ENCODE measurements around the gene REXO4. TPM values are rescaled to one million over a fixed set of nuclear protein-coding genes. Genes with fewer than 3 reads are reported as not detected.

Gene REXO4
- total and polyA plus RNA-seq, 2 of the 13 experiments (the other 11 are each of a cell fraction or from before 2014, with no cell fraction given): 18.5 to 30.4 TPM

DNA sequence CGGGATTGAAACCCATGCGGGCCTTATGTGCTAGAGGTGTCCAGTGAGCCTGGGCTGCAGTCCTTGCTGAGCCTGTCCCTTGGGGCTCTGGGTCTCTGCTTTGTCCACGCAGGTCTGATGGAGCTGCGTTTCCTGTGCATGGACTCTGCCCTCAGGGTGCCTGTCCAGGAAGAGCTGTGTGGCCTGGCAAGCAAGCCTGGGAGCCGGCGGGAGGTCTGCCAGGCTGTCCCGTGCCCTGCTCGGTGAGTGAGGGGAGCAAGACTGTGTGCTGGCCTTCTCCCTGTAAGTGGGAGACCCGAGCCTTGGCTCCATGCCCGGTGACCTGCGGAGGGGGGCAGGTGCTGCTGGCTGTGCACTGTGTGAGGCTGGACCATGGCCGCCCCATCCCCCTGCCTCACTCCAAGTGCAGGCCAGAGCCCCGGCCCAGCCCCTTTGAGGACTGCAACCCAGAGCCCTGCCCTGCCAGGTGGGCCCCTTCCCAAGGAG, 30.7 kb upstream of the REXO4 start (continued):
- TF ChIP-seq NONO (IDR thresholded peaks at IDR 0.05) (no peak), NONO (CRISPR knock-in tag; conservative IDR thresholded peaks at IDR 0.05) (peak; percentile 53; the same call in 1 of the 2 replicates), KDM5B (CRISPR knock-in tag; IDR thresholded peaks at IDR 0.05; ENCODE audit: borderline replicate concordance) (peak; percentile 37; the same call in 1 of the 2 replicates), TMF1 (CRISPR knock-in tag; IDR thresholded peaks at IDR 0.05; ENCODE audit: low read depth) (no peak), REPIN1 (CRISPR knock-in tag; IDR thresholded peaks at IDR 0.05; ENCODE audit: borderline replicate concordance, low read depth) (no peak), ZMYM4 (CRISPR knock-in tag; IDR thresholded peaks at IDR 0.05) (no peak), ZNF180 (CRISPR knock-in tag; IDR thresholded peaks at IDR 0.05; ENCODE audit: borderline replicate concordance, low read depth) (no peak), REL (CRISPR knock-in tag; conservative IDR thresholded peaks at IDR 0.05) (0 out of 2 replicates have a peak, but pooled peaks have one; percentile 36), ZNF160 (CRISPR knock-in tag; IDR thresholded peaks at IDR 0.05) (no peak), ZNF30 (CRISPR knock-in tag; IDR thresholded peaks at IDR 0.05) (no peak), SETDB1 (CRISPR knock-in tag; IDR thresholded peaks at IDR 0.05; ENCODE audit: borderline replicate concordance) (no peak), ARNT (IDR thresholded peaks at IDR 0.05) (no peak), FOXP1 (IDR thresholded peaks at IDR 0.05) (no peak), FOXP1 (CRISPR knock-in tag; IDR thresholded peaks at IDR 0.05) (no peak), RARA (CRISPR knock-in tag; IDR thresholded peaks at IDR 0.05) (no peak), THYN1 (CRISPR knock-in tag; IDR thresholded peaks at IDR 0.05; ENCODE audit: borderline replicate concordance, low read depth) (no peak), ZNF83 (CRISPR knock-in tag; IDR thresholded peaks at IDR 0.05; ENCODE audit: borderline replicate concordance) (no peak), HDAC1 (CRISPR knock-in tag; IDR thresholded peaks at IDR 0.05) (peak; percentile 56; the same call in 1 of the 2 replicates)
- TF ChIP-seq, protein P1, sequence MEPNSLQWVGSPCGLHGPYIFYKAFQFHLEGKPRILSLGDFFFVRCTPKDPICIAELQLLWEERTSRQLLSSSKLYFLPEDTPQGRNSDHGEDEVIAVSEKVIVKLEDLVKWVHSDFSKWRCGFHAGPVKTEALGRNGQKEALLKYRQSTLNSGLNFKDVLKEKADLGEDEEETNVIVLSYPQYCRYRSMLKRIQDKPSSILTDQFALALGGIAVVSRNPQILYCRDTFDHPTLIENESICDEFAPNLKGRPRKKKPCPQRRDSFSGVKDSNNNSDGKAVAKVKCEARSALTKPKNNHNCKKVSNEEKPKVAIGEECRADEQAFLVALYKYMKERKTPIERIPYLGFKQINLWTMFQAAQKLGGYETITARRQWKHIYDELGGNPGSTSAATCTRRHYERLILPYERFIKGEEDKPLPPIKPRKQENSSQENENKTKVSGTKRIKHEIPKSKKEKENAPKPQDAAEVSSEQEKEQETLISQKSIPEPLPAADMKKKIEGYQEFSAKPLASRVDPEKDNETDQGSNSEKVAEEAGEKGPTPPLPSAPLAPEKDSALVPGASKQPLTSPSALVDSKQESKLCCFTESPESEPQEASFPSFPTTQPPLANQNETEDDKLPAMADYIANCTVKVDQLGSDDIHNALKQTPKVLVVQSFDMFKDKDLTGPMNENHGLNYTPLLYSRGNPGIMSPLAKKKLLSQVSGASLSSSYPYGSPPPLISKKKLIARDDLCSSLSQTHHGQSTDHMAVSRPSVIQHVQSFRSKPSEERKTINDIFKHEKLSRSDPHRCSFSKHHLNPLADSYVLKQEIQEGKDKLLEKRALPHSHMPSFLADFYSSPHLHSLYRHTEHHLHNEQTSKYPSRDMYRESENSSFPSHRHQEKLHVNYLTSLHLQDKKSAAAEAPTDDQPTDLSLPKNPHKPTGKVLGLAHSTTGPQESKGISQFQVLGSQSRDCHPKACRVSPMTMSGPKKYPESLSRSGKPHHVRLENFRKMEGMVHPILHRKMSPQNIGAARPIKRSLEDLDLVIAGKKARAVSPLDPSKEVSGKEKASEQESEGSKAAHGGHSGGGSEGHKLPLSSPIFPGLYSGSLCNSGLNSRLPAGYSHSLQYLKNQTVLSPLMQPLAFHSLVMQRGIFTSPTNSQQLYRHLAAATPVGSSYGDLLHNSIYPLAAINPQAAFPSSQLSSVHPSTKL (CRISPR knock-in tag; IDR thresholded peaks at IDR 0.05): 0 out of 2 replicates have a peak, but pooled peaks have one; percentile 23
- TF ChIP-seq, protein P2, sequence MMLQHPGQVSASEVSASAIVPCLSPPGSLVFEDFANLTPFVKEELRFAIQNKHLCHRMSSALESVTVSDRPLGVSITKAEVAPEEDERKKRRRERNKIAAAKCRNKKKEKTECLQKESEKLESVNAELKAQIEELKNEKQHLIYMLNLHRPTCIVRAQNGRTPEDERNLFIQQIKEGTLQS (CRISPR knock-in tag; IDR thresholded peaks at IDR 0.05): 0 out of 2 replicates have a peak, but pooled peaks have one; percentile 39
- TF ChIP-seq, protein P3, sequence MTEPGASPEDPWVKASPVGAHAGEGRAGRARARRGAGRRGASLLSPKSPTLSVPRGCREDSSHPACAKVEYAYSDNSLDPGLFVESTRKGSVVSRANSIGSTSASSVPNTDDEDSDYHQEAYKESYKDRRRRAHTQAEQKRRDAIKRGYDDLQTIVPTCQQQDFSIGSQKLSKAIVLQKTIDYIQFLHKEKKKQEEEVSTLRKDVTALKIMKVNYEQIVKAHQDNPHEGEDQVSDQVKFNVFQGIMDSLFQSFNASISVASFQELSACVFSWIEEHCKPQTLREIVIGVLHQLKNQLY (CRISPR knock-in tag; IDR thresholded peaks at IDR 0.05): no peak
- TF ChIP-seq, protein P4, sequence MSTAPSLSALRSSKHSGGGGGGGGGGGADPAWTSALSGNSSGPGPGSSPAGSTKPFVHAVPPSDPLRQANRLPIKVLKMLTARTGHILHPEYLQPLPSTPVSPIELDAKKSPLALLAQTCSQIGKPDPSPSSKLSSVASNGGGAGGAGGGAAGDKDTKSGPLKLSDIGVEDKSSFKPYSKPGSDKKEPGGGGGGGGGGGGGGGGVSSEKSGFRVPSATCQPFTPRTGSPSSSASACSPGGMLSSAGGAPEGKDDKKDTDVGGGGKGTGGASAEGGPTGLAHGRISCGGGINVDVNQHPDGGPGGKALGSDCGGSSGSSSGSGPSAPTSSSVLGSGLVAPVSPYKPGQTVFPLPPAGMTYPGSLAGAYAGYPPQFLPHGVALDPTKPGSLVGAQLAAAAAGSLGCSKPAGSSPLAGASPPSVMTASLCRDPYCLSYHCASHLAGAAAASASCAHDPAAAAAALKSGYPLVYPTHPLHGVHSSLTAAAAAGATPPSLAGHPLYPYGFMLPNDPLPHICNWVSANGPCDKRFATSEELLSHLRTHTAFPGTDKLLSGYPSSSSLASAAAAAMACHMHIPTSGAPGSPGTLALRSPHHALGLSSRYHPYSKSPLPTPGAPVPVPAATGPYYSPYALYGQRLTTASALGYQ (CRISPR knock-in tag; IDR thresholded peaks at IDR 0.05): no peak
- TF ChIP-seq, protein P5, sequence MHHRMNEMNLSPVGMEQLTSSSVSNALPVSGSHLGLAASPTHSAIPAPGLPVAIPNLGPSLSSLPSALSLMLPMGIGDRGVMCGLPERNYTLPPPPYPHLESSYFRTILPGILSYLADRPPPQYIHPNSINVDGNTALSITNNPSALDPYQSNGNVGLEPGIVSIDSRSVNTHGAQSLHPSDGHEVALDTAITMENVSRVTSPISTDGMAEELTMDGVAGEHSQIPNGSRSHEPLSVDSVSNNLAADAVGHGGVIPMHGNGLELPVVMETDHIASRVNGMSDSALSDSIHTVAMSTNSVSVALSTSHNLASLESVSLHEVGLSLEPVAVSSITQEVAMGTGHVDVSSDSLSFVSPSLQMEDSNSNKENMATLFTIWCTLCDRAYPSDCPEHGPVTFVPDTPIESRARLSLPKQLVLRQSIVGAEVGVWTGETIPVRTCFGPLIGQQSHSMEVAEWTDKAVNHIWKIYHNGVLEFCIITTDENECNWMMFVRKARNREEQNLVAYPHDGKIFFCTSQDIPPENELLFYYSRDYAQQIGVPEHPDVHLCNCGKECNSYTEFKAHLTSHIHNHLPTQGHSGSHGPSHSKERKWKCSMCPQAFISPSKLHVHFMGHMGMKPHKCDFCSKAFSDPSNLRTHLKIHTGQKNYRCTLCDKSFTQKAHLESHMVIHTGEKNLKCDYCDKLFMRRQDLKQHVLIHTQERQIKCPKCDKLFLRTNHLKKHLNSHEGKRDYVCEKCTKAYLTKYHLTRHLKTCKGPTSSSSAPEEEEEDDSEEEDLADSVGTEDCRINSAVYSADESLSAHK (CRISPR knock-in tag; IDR thresholded peaks at IDR 0.05; ENCODE audit: borderline replicate concordance): no peak
